WTC11 (cell line): ENCODE measurements around the gene P2RX2.

Source experiments
- CREM ChIP-seq: sonication (generic); formaldehyde crosslinking; IDR thresholded peaks from 2 replicates; pipeline ENCODE4 v1.8.1; 2022; ENCODE audit warnings: mild to moderate bottlenecking, missing genetic modification reagents, moderate library complexity
- KAT7 ChIP-seq: sonication (generic); formaldehyde crosslinking; IDR thresholded peaks from 2 replicates; pipeline ENCODE4 v1.8.1; 2023; ENCODE audit warnings: missing genetic modification reagents, mild to moderate bottlenecking, borderline replicate concordance
- NFYB ChIP-seq: sonication (generic); formaldehyde crosslinking; conservative IDR thresholded peaks from 2 replicates; pipeline ENCODE4 v1.8.0; 2022; ENCODE audit warnings: low read depth, missing genetic modification reagents
- SMAD3 ChIP-seq: sonication (generic); formaldehyde crosslinking; IDR thresholded peaks from 2 replicates; pipeline ENCODE4 v1.8.0; 2022; ENCODE audit warnings: missing genetic modification reagents, mild to moderate bottlenecking, borderline replicate concordance
- SP1 ChIP-seq: sonication (generic); formaldehyde crosslinking; conservative IDR thresholded peaks from 2 replicates; pipeline ENCODE4 v1.8.1; 2022; ENCODE audit warnings: missing genetic modification reagents
- TF ChIP-seq, protein P1 (sequence below): sonication (generic); formaldehyde crosslinking; conservative IDR thresholded peaks from 2 replicates; pipeline ENCODE4 v1.8.1; 2023; ENCODE audit warnings: mild to moderate bottlenecking, low read depth, missing genetic modification reagents, moderate library complexity
- TF ChIP-seq, protein P2 (sequence below): fragments of 200-600 bp; IDR thresholded peaks from 2 replicates; pipeline ENCODE4 v1.8.0; 2022; ENCODE audit warnings: antibody characterized with exemption
- TF ChIP-seq, protein P3 (sequence below): sonication (generic); formaldehyde crosslinking; IDR thresholded peaks from 2 replicates; pipeline ENCODE4 v1.8.0; 2022; ENCODE audit warnings: mild to moderate bottlenecking, missing genetic modification reagents
- TF ChIP-seq, protein P4 (sequence below): sonication (generic); formaldehyde crosslinking; IDR thresholded peaks from 2 replicates; pipeline ENCODE4 v1.8.0; 2023; ENCODE audit warnings: missing genetic modification reagents

DNA sequence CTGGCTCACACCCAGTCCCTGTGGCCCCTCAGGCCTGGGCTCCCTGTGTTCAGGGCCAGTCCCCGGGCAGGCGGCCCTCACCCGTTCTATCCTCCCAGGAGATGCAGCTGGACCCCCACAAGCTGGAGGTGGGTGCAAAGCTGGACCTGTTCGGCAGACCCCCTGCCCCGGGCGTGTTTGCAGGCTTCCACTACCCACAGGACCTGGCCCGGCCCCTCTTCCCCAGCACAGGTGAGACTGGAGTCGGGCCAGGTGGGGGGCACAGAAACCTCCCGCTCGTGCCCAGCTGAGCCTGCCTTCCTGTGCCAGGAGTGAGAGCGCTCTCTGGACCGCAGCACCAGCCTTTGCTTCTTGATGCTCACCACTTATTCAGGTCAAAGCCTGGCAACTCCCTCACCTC is 41.9 kb upstream of the P2RX2 start:
- TF ChIP-seq SP1 (CRISPR knock-in tag): no peak
- TF ChIP-seq, protein P1, sequence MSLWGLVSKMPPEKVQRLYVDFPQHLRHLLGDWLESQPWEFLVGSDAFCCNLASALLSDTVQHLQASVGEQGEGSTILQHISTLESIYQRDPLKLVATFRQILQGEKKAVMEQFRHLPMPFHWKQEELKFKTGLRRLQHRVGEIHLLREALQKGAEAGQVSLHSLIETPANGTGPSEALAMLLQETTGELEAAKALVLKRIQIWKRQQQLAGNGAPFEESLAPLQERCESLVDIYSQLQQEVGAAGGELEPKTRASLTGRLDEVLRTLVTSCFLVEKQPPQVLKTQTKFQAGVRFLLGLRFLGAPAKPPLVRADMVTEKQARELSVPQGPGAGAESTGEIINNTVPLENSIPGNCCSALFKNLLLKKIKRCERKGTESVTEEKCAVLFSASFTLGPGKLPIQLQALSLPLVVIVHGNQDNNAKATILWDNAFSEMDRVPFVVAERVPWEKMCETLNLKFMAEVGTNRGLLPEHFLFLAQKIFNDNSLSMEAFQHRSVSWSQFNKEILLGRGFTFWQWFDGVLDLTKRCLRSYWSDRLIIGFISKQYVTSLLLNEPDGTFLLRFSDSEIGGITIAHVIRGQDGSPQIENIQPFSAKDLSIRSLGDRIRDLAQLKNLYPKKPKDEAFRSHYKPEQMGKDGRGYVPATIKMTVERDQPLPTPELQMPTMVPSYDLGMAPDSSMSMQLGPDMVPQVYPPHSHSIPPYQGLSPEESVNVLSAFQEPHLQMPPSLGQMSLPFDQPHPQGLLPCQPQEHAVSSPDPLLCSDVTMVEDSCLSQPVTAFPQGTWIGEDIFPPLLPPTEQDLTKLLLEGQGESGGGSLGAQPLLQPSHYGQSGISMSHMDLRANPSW: no peak
- TF ChIP-seq, protein P2, sequence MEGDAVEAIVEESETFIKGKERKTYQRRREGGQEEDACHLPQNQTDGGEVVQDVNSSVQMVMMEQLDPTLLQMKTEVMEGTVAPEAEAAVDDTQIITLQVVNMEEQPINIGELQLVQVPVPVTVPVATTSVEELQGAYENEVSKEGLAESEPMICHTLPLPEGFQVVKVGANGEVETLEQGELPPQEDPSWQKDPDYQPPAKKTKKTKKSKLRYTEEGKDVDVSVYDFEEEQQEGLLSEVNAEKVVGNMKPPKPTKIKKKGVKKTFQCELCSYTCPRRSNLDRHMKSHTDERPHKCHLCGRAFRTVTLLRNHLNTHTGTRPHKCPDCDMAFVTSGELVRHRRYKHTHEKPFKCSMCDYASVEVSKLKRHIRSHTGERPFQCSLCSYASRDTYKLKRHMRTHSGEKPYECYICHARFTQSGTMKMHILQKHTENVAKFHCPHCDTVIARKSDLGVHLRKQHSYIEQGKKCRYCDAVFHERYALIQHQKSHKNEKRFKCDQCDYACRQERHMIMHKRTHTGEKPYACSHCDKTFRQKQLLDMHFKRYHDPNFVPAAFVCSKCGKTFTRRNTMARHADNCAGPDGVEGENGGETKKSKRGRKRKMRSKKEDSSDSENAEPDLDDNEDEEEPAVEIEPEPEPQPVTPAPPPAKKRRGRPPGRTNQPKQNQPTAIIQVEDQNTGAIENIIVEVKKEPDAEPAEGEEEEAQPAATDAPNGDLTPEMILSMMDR: no peak
- no peak for TF ChIP-seq SMAD3 (CRISPR knock-in tag)
- TF ChIP-seq, protein P3, sequence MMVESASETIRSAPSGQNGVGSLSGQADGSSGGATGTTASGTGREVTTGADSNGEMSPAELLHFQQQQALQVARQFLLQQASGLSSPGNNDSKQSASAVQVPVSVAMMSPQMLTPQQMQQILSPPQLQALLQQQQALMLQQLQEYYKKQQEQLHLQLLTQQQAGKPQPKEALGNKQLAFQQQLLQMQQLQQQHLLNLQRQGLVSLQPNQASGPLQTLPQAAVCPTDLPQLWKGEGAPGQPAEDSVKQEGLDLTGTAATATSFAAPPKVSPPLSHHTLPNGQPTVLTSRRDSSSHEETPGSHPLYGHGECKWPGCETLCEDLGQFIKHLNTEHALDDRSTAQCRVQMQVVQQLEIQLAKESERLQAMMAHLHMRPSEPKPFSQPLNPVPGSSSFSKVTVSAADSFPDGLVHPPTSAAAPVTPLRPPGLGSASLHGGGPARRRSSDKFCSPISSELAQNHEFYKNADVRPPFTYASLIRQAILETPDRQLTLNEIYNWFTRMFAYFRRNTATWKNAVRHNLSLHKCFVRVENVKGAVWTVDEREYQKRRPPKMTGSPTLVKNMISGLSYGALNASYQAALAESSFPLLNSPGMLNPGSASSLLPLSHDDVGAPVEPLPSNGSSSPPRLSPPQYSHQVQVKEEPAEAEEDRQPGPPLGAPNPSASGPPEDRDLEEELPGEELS (CRISPR knock-in tag): no peak
- no peak for TF ChIP-seq CREM (CRISPR knock-in tag)
- TF ChIP-seq NFYB (CRISPR knock-in tag): no peak
- TF ChIP-seq KAT7: no peak
- TF ChIP-seq, protein P4, sequence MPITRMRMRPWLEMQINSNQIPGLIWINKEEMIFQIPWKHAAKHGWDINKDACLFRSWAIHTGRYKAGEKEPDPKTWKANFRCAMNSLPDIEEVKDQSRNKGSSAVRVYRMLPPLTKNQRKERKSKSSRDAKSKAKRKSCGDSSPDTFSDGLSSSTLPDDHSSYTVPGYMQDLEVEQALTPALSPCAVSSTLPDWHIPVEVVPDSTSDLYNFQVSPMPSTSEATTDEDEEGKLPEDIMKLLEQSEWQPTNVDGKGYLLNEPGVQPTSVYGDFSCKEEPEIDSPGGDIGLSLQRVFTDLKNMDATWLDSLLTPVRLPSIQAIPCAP (CRISPR knock-in tag): no peak
